ENCODE results near the gene LRRC14B.

Gene LRRC14B

GRCh38 chr5:166441-167372, 24.6 kb upstream of the LRRC14B start:
- no peaks in the 10 kb centered on the region for H3K27me3 ChIP-seq (ENCODE audit: control insufficient read depth, low read length)
- H3K4me1 ChIP-seq (ENCODE audit: control insufficient read depth, low read length): no peaks in the 10 kb centered on the region
- no peaks in the 10 kb centered on the region for H4K20me1 ChIP-seq (ENCODE audit: control insufficient read depth, insufficient read depth, low read depth, low read length)
- H3K4me3 ChIP-seq (ENCODE audit: low read length): no peak overlapping the region
- H3K36me3 ChIP-seq (ENCODE audit: control insufficient read depth, low read length): no peaks in the 10 kb centered on the region
- H3K79me2 ChIP-seq (ENCODE audit: control insufficient read depth, low read length): no peaks in the 10 kb centered on the region
- TF ChIP-seq EZH2phosphoT487 (IDR thresholded peaks at IDR 0.05; ENCODE audit: borderline replicate concordance, low read length): no peak
- TF ChIP-seq CTCF (IDR thresholded peaks at IDR 0.05; ENCODE audit: low read depth, low read length, poor library complexity, severe bottlenecking): no peak
- H3K9me2 ChIP-seq (replicated peaks; ENCODE audit: control insufficient read depth, low read length): no peaks in the 10 kb centered on the region
- H3K27ac ChIP-seq (ENCODE audit: low read depth, low read length): no peak overlapping the region
- H3F3A ChIP-seq (ENCODE audit: control insufficient read depth, insufficient read depth): no peaks in the 10 kb centered on the region
- H3K9me3 ChIP-seq (ENCODE audit: control insufficient read depth, insufficient read depth, low read length): no peaks in the 10 kb centered on the region
- no peak overlapping the region for H3K4me2 ChIP-seq (ENCODE audit: low read length)

- Histone ChIP-seq H3K79me2 (ENCODE audit: control insufficient read depth, low read length) (no peaks in the 10 kb centered on the region), H3K9me3 (ENCODE audit: control insufficient read depth, insufficient read depth, low read length) (no peaks in the 10 kb centered on the region), H3K27ac (ENCODE audit: low read depth, low read length) (no peak overlapping the region), H3K4me3 (ENCODE audit: low read length) (no peak overlapping the region), H3F3A (ENCODE audit: control insufficient read depth, insufficient read depth) (no peaks in the 10 kb centered on the region), H3K4me2 (ENCODE audit: low read length) (no peak overlapping the region), H4K20me1 (ENCODE audit: control insufficient read depth, insufficient read depth, low read depth, low read length) (no peaks in the 10 kb centered on the region), H3K4me1 (ENCODE audit: control insufficient read depth, low read length) (no peaks in the 10 kb centered on the region), H3K9me2 (replicated peaks; ENCODE audit: control insufficient read depth, low read length) (no peaks in the 10 kb centered on the region), H3K27me3 (ENCODE audit: control insufficient read depth, low read length) (no peaks in the 10 kb centered on the region), H3K36me3 (ENCODE audit: control insufficient read depth, low read length) (no peaks in the 10 kb centered on the region)
- TF ChIP-seq EZH2phosphoT487 (IDR thresholded peaks at IDR 0.05; ENCODE audit: borderline replicate concordance, low read length): no peak
- no peak for TF ChIP-seq CTCF (IDR thresholded peaks at IDR 0.05; ENCODE audit: low read depth, low read length, poor library complexity, severe bottlenecking)
These were observed 23.8 kb upstream of the LRRC14B start for GRCh38 chr5:167511-167910.

- H3F3A ChIP-seq (ENCODE audit: control insufficient read depth, insufficient read depth): no peaks in the 10 kb centered on the region
- H4K20me1 ChIP-seq (ENCODE audit: control insufficient read depth, insufficient read depth, low read depth, low read length): no peaks in the 10 kb centered on the region
- H3K9me3 ChIP-seq (ENCODE audit: control insufficient read depth, insufficient read depth, low read length): no peaks in the 10 kb centered on the region
- H3K4me2 ChIP-seq (ENCODE audit: low read length): no peak overlapping the region
- no peaks in the 10 kb centered on the region for H3K4me1 ChIP-seq (ENCODE audit: control insufficient read depth, low read length)
- no peak overlapping the region for H3K27ac ChIP-seq (ENCODE audit: low read depth, low read length)
- no peak for TF ChIP-seq CTCF (IDR thresholded peaks at IDR 0.05; ENCODE audit: low read depth, low read length, poor library complexity, severe bottlenecking)
- no peak for TF ChIP-seq EZH2phosphoT487 (IDR thresholded peaks at IDR 0.05; ENCODE audit: borderline replicate concordance, low read length)
- no peaks in the 10 kb centered on the region for H3K79me2 ChIP-seq (ENCODE audit: control insufficient read depth, low read length)
- no peaks in the 10 kb centered on the region for H3K9me2 ChIP-seq (replicated peaks; ENCODE audit: control insufficient read depth, low read length)
- H3K36me3 ChIP-seq (ENCODE audit: control insufficient read depth, low read length): no peaks in the 10 kb centered on the region
- H3K4me3 ChIP-seq (ENCODE audit: low read length): no peak overlapping the region
- H3K27me3 ChIP-seq (ENCODE audit: control insufficient read depth, low read length): no peaks in the 10 kb centered on the region
These were observed 23.2 kb upstream of the LRRC14B start for GRCh38 chr5:167982-168660.

All from DOHH2 (cell line).